Cardiac fibroblast (primary cell): ENCODE data around the gene BRAT1.
A peak's percentile ranks its signal among the peaks of the same experiment; 100 is the strongest.

Experiments
- DNase-seq, 2 donors: peaks; one replicate each; pipeline versions ENCODE4 v3.0.0 to v3.0.0-alpha.2; 2010; ENCODE audit warnings: low read depth in 2 of 2
- H3K4me3 ChIP-seq, 2 donors: replicated peaks in 1 of 2; 1 replicate in 1 of 2; 2 replicates in 1 of 2; pipeline ENCODE4 v1.5.1; 2011; ENCODE audit warnings: low read depth in 2 of 2, low read length in 2 of 2, mild to moderate bottlenecking in 2 of 2, moderate library complexity in 1 of 2
- CTCF ChIP-seq: IDR thresholded peaks from one replicate; pipeline ENCODE4 v1.5.1; 2011; ENCODE audit warnings: low read depth, mild to moderate bottlenecking, low read length, inconsistent platforms

BRAT1 gene

GRCh38 chr7:2559283-2559950, 4.1 kb upstream of the BRAT1 start:
- peak overlapping the region; percentile 79 to 85 for H3K4me3 ChIP-seq
- no peak for TF ChIP-seq CTCF
- peak in 1 of 2 donors; percentile 13 for DNase-seq

- peak within 1 kb of the TSS; percentile 79 to 85 for H3K4me3 ChIP-seq
- TF ChIP-seq CTCF = no peak
These were observed 3.4 kb upstream of the BRAT1 start, which contains the start of gene IQCE for GRCh38 chr7:2558629-2559282. Gene IQCE (plus strand): TSS chr7:2558979. CDS start chr7:2559182, 203 bp downstream.

GRCh38 chr7:2554661-2555111, 638 bp downstream of the BRAT1 start:
- peak overlapping the region; percentile 72 to 75 for H3K4me3 ChIP-seq
- no peak for DNase-seq
- TF ChIP-seq CTCF = no peak

More at GRCh38 chr7:2558629-2559282, 3.4 kb upstream of the BRAT1 start, which contains the start of gene IQCE:
- DNase-seq = peak; percentile 88 to 95

- no peak for DNase-seq
- no peak for TF ChIP-seq CTCF
- peak overlapping the region; percentile 72 to 75 for H3K4me3 ChIP-seq
These were observed 1.3 kb downstream of the BRAT1 start for GRCh38 chr7:2553831-2554581.

- no peak overlapping the region for H3K4me3 ChIP-seq
- no peak for TF ChIP-seq CTCF
- DNase-seq = no peak
These were observed 2.2 kb downstream of the BRAT1 start for GRCh38 chr7:2553108-2553507.

- H3K4me3 ChIP-seq = no peak overlapping the region
- no peak for TF ChIP-seq CTCF
- no peak for DNase-seq
These were observed 3.9 kb downstream of the BRAT1 start for GRCh38 chr7:2551418-2551817.
